ENCODE results near the gene CHL1.

- TF ChIP-seq EZH2phosphoT487 (IDR thresholded peaks at IDR 0.05; ENCODE audit: borderline replicate concordance, low read length) (no peak), CTCF (IDR thresholded peaks at IDR 0.05; ENCODE audit: low read depth, low read length, poor library complexity, severe bottlenecking) (no peak)
These were observed 212.4 kb downstream of the CHL1 start for GRCh38 chr3:409011-409410.
